Osteoblast (primary cell): ENCODE results near the gene CDIPT. TPM values are rescaled to one million over a fixed set of nuclear protein-coding genes. Genes with fewer than 3 reads are reported as not detected.
A peak's percentile ranks its signal among the peaks of the same experiment; 100 is the strongest.

Experiments used
- DNase-seq: peaks from one replicate; pipeline ENCODE4 v3.0.0; 2011; ENCODE audit warnings: low spot score, mixed read lengths; ENCODE audit not compliant: insufficient read length; ENCODE audit errors: missing footprints
- H2AFZ ChIP-seq: 2 replicates; pipeline ENCODE4 v1.6.0; 2011; ENCODE audit warnings: mild to moderate bottlenecking, low read length
- H3K27ac ChIP-seq: 2 replicates; pipeline ENCODE4 v1.5.1; 2011; ENCODE audit warnings: mild to moderate bottlenecking, low read depth, low read length, moderate library complexity
- H3K27me3 ChIP-seq: 2 replicates; pipeline ENCODE4 v1.6.0; 2012; ENCODE audit warnings: mild to moderate bottlenecking, control low read depth, inconsistent platforms, low read length, moderate library complexity; ENCODE audit not compliant: insufficient read depth
- H3K36me3 ChIP-seq: 2 replicates; pipeline ENCODE4 v1.5.1; 2011; ENCODE audit warnings: mild to moderate bottlenecking, low read length, control low read depth, moderate library complexity; ENCODE audit not compliant: insufficient read depth
- H3K4me1 ChIP-seq: 2 replicates; pipeline ENCODE4 v1.5.1; 2011; ENCODE audit warnings: mild to moderate bottlenecking, low read length, control low read depth, moderate library complexity; ENCODE audit not compliant: insufficient read depth
- H3K4me2 ChIP-seq: 2 replicates; pipeline ENCODE4 v1.6.0; 2011; ENCODE audit warnings: mild to moderate bottlenecking, low read length; ENCODE audit not compliant: insufficient read depth
- H3K4me3 ChIP-seq: fragments of 200-600 bp; sonication (generic); 3 replicates; pipeline ENCODE4 v1.5.1; 2012; ENCODE audit warnings: mild to moderate bottlenecking, low read length, inconsistent platforms; ENCODE audit not compliant: insufficient read depth
- H3K79me2 ChIP-seq: 2 replicates; pipeline ENCODE4 v1.6.0; 2012; ENCODE audit warnings: mild to moderate bottlenecking, low read length, control low read depth, inconsistent platforms; ENCODE audit not compliant: insufficient read depth
- H3K9me3 ChIP-seq: 2 replicates; pipeline ENCODE4 v1.5.1; 2011; ENCODE audit warnings: low read depth, low read length, control low read depth
- H4K20me1 ChIP-seq: 2 replicates; pipeline ENCODE4 v1.6.0; 2012; ENCODE audit warnings: mild to moderate bottlenecking, low read length, control low read depth; ENCODE audit not compliant: insufficient read depth
- total RNA-seq: library from RNA; depleted of rRNA; stranded (reverse); fragments of >200 nt; gene quantifications from 2 replicates; pipeline ENCODE4 v1.2.3, GENCODE V29; 2012
- TF ChIP-seq, protein P1 (sequence below): IDR thresholded peaks from 2 replicates; pipeline ENCODE4 v1.5.1; 2011; ENCODE audit warnings: mild to moderate bottlenecking, low read depth, low read length, moderate library complexity; ENCODE audit errors: extremely low read depth

CDIPT gene
- total RNA-seq, 1 donor = 105 TPM

DNA sequence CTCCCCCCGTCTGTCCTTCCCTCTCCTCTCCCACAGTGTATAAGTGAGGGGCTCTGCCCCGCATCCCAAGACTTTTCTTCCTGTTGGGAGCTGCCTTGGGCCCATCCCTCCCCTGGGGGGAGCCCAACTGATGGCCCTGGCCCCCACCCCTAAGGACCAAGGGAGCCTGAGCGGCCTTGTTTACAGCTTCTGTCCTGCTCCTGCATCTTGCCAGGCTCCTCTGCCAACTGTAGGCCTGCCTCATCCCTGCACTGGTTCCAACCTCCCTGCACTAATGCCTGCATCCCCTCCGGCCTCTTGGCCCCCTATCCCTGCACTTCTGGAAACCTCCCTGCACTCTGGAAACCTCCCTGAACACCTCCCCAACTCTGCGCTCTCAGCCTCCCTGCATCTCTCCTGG, 48.4 kb downstream of the CDIPT start:
- Histone ChIP-seq H3K27me3 (no peaks in the 10 kb centered on the region), H3K36me3 (peaks cover 22% of the 10 kb centered on the region), H3K4me1 (peaks cover 46% of the 10 kb centered on the region), H3K79me2 (peaks cover 25% of the 10 kb centered on the region), H3K9me3 (no peaks in the 10 kb centered on the region), H3K4me2 (peak overlapping the region; percentile 79), H4K20me1 (peaks cover 10% of the 10 kb centered on the region), H2AFZ (no peak overlapping the region), H3K4me3 (peak overlapping the region; percentile 91), H3K27ac (no peak overlapping the region)
- no peak for DNase-seq
- TF ChIP-seq, protein P1, sequence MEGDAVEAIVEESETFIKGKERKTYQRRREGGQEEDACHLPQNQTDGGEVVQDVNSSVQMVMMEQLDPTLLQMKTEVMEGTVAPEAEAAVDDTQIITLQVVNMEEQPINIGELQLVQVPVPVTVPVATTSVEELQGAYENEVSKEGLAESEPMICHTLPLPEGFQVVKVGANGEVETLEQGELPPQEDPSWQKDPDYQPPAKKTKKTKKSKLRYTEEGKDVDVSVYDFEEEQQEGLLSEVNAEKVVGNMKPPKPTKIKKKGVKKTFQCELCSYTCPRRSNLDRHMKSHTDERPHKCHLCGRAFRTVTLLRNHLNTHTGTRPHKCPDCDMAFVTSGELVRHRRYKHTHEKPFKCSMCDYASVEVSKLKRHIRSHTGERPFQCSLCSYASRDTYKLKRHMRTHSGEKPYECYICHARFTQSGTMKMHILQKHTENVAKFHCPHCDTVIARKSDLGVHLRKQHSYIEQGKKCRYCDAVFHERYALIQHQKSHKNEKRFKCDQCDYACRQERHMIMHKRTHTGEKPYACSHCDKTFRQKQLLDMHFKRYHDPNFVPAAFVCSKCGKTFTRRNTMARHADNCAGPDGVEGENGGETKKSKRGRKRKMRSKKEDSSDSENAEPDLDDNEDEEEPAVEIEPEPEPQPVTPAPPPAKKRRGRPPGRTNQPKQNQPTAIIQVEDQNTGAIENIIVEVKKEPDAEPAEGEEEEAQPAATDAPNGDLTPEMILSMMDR = no peak

DNA sequence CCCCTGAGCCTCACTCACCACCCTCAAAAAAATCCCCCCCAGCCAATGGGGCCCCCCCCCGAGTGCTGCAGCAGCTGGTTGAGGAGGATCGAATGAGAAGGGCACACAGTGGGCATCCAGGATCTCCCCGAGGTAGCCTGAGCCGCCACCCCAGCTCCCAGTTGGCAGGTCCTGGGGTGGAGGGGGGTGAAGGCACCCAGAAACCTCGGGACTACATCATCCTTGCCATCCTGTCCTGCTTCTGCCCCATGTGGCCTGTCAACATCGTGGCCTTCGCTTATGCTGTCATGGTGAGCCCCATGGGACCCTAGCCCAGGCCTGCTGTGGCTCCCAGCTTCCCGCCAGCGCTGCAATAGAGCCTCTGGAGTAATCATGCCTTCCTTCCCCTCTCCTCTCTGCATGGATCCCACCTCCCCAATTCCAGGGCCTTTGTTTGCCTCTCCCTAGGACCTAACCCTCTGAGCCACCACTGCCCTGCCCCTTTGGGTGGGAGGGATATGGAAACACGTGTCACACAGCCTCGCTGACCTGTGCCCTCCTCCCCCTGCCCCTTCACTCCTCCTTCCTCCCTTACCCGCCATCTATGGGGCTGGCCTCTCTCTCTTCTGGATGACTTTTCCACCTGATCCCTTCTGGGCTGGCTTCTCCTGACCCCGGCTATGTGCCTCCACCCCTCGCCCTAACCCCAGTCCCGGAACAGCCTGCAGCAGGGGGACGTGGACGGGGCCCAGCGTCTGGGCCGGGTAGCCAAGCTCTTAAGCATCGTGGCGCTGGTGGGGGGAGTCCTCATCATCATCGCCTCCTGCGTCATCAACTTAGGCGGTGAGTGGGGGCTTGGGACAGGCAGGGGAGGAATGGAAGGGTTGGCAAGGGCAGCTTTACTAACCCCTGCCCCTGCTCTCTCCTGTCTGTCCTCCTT, 49.1 kb downstream of the CDIPT start:
- DNase-seq = peak; percentile 73
- Histone ChIP-seq H3K79me2 (peaks cover 25% of the 10 kb centered on the region), H2AFZ (no peak overlapping the region), H3K4me3 (no peak overlapping the region), H3K27me3 (no peaks in the 10 kb centered on the region), H3K4me2 (no peak overlapping the region), H4K20me1 (peaks cover 15% of the 10 kb centered on the region), H3K27ac (no peak overlapping the region), H3K36me3 (peaks cover 20% of the 10 kb centered on the region), H3K9me3 (no peaks in the 10 kb centered on the region), H3K4me1 (peaks cover 50% of the 10 kb centered on the region)
- TF ChIP-seq, protein P1 = no peak

DNA sequence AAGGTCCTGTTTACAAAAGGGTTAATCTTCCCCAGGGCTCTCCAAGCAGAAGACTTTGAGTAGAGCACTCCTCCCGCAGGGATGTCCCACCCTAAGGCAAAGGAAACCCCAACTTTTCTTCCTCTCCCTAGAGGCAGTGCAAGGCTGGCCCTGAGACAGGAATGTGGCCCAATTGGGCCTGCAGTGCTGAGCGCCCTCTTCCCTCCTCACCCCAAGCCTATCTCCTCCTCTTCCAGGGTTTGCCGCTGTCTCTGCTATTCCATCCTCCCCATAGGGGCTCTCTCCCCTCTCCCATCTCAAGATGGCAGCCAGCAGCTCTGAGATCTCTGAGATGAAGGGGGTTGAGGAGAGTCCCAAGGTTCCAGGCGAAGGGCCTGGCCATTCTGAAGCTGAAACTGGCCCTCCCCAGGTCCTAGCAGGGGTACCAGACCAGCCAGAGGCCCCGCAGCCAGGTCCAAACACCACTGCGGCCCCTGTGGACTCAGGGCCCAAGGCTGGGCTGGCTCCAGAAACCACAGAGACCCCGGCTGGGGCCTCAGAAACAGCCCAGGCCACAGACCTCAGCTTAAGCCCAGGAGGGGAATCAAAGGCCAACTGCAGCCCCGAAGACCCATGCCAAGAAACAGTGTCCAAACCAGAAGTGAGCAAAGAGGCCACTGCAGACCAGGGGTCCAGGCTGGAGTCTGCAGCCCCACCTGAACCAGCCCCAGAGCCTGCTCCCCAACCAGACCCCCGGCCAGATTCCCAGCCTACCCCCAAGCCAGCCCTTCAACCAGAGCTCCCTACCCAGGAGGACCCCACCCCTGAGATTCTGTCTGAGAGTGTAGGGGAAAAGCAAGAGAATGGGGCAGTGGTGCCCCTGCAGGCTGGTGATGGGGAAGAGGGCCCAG, 50.0 kb downstream of the CDIPT start:
- Histone ChIP-seq H3K4me2 (peak overlapping the region; percentile 98), H4K20me1 (peaks cover 19% of the 10 kb centered on the region), H3K4me1 (peaks cover 59% of the 10 kb centered on the region), H3K27ac (no peak overlapping the region), H3K36me3 (peaks cover 18% of the 10 kb centered on the region), H2AFZ (no peak overlapping the region), H3K79me2 (peaks cover 26% of the 10 kb centered on the region), H3K27me3 (no peaks in the 10 kb centered on the region), H3K9me3 (no peaks in the 10 kb centered on the region), H3K4me3 (peak overlapping the region; percentile 76)
- TF ChIP-seq, protein P1 = no peak
- DNase-seq = peak; percentile 63
